ENCODE data around the gene BRD7. TPM values are rescaled to one million over a fixed set of nuclear protein-coding genes. Genes with fewer than 3 reads are reported as not detected.

Gene BRD7
- total RNA-seq, 4 donors from 2014 or later: 27.8 to 46.2 (median 36.8) TPM

- Histone ChIP-seq H3K9me3 (no peaks in the 10 kb centered on the region), H3K27me3 (no peaks in the 10 kb centered on the region), H3K27ac (no peak overlapping the region), H3K4me3 (no peak overlapping the region), H3K4me1 (no peaks in the 10 kb centered on the region), H3K36me3 (peaks cover 0 to 12% (median 0%) of the 10 kb centered on the region in 3 donors)
- peak in 1 of 3 donors; percentile 22 for DNase-seq
- TF ChIP-seq POLR2A (IDR thresholded peaks at IDR 0.05): no peak
- TF ChIP-seq, protein P1, sequence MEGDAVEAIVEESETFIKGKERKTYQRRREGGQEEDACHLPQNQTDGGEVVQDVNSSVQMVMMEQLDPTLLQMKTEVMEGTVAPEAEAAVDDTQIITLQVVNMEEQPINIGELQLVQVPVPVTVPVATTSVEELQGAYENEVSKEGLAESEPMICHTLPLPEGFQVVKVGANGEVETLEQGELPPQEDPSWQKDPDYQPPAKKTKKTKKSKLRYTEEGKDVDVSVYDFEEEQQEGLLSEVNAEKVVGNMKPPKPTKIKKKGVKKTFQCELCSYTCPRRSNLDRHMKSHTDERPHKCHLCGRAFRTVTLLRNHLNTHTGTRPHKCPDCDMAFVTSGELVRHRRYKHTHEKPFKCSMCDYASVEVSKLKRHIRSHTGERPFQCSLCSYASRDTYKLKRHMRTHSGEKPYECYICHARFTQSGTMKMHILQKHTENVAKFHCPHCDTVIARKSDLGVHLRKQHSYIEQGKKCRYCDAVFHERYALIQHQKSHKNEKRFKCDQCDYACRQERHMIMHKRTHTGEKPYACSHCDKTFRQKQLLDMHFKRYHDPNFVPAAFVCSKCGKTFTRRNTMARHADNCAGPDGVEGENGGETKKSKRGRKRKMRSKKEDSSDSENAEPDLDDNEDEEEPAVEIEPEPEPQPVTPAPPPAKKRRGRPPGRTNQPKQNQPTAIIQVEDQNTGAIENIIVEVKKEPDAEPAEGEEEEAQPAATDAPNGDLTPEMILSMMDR (IDR thresholded peaks at IDR 0.05): no peak
These were observed 73.2 kb downstream of the BRD7 start for GRCh38 chr16:50295541-50296132.

DNA sequence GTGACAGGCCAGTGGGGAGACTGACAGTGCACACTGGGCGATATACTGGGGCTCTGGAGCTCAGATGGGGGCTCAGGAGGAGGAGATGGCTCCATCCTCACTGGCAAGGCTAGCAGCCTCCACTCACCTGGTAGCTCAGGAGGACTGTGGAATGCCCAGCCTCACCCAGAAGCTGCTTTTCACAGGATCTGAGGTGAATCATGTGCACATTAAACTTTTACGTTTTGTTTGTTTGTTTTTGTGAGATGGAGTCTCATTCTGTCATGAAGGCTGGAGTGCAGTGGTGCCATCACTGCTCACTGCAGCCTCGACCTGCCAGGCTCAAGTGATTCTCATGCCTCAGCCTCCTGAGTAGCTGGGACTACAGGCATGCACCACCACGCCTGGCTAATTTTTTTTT is 73.8 kb downstream of the BRD7 start:
- H3K4me1 ChIP-seq: no peaks in the 10 kb centered on the region
- TF ChIP-seq, protein P1 (IDR thresholded peaks at IDR 0.05): no peak
- TF ChIP-seq POLR2A (IDR thresholded peaks at IDR 0.05): no peak

GRCh38 chr16:50293994-50294855 is 74.6 kb downstream of the BRD7 start:
- H3K4me1 ChIP-seq: no peaks in the 10 kb centered on the region
- no peak overlapping the region for H3K4me3 ChIP-seq
- no peak overlapping the region for H3K27ac ChIP-seq
- peaks cover 0 to 20% (median 0%) of the 10 kb centered on the region in 3 donors for H3K36me3 ChIP-seq
- DNase-seq: no peak
- TF ChIP-seq, protein P1 (IDR thresholded peaks at IDR 0.05): no peak
- TF ChIP-seq POLR2A (IDR thresholded peaks at IDR 0.05): no peak
- no peaks in the 10 kb centered on the region for H3K27me3 ChIP-seq
- H3K9me3 ChIP-seq: no peaks in the 10 kb centered on the region

More for the DNA sequence above, 73.8 kb downstream of the BRD7 start:
- no peaks in the 10 kb centered on the region for H3K9me3 ChIP-seq
- no peaks in the 10 kb centered on the region for H3K27me3 ChIP-seq
- no peak overlapping the region for H3K27ac ChIP-seq
- no peak overlapping the region for H3K4me3 ChIP-seq
- peaks cover 0 to 19% (median 0%) of the 10 kb centered on the region in 3 donors for H3K36me3 ChIP-seq
- peak in 1 of 3 donors; percentile 11 for DNase-seq

GRCh38 chr16:50293041-50293783 is 75.6 kb downstream of the BRD7 start:
- no peak overlapping the region for H3K27ac ChIP-seq
- H3K9me3 ChIP-seq: no peaks in the 10 kb centered on the region
- no peak overlapping the region for H3K4me3 ChIP-seq
- no peaks in the 10 kb centered on the region for H3K27me3 ChIP-seq
- TF ChIP-seq, protein P1 (IDR thresholded peaks at IDR 0.05): no peak
- no peak for TF ChIP-seq POLR2A (IDR thresholded peaks at IDR 0.05)
- H3K4me1 ChIP-seq: no peaks in the 10 kb centered on the region
- DNase-seq: no peak
- H3K36me3 ChIP-seq: peaks cover 0 to 20% (median 0%) of the 10 kb centered on the region in 3 donors

DNA sequence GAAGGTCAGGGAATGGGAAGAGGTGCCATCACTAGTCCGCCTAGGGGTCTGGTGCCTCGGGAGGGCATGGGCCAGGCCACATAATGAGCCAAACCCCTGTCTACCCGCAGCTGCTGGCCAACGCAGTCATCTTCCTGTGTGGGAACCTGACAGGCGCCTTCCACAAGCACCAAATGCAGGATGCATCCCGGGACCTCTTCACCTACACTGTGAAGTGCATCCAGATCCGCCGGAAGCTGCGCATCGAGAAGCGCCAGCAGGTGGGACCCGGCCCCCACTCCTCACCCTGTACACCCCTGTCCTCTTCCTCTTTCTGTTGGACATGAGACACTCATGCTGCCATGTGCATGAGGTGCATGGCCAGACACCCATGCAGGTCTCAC is 76.2 kb downstream of the BRD7 start:
- peaks cover 0 to 20% (median 0%) of the 10 kb centered on the region in 3 donors for H3K36me3 ChIP-seq
- no peak for TF ChIP-seq POLR2A (IDR thresholded peaks at IDR 0.05)
- TF ChIP-seq, protein P1 (IDR thresholded peaks at IDR 0.05): no peak
- H3K4me3 ChIP-seq: no peak overlapping the region
- H3K27ac ChIP-seq: no peak overlapping the region
- no peak for DNase-seq
- no peaks in the 10 kb centered on the region for H3K4me1 ChIP-seq
- H3K27me3 ChIP-seq: no peaks in the 10 kb centered on the region
- no peaks in the 10 kb centered on the region for H3K9me3 ChIP-seq

Measured in Peyer's patch (tissue), 4 donors.